T-helper 1 cell treated with Interleukin-12 subunit alpha and Interleukin-12 subunit beta and Interleukin-4 antibody, amounts not matched to agents 30 μg/mL and 1 μg/mL, for 36 hours (primary cell): ENCODE data around the gene KCTD14.
"Not testable (repeated sequence)": the region's sequence is repeated elsewhere in the genome, so short reads cannot be mapped to it uniquely, and the experiment has no call there.

Experiments used
- H3K27ac Mint-ChIP-seq: one replicate; pipeline ENCODE4 v1.8.0; 2021; ENCODE audit warnings: mild to moderate bottlenecking, mixed read lengths
- H3K27me3 Mint-ChIP-seq: one replicate; pipeline ENCODE4 v1.8.0; 2021; ENCODE audit warnings: low read depth, mixed read lengths
- H3K36me3 Mint-ChIP-seq: one replicate; pipeline ENCODE4 v1.8.0; 2021; ENCODE audit warnings: low read depth, mixed read lengths
- H3K4me1 Mint-ChIP-seq: one replicate; pipeline ENCODE4 v1.8.0; 2021; ENCODE audit warnings: low read depth, mixed read lengths
- H3K4me3 Mint-ChIP-seq: one replicate; pipeline ENCODE4 v1.8.0; 2021; ENCODE audit warnings: mild to moderate bottlenecking, moderate library complexity, mixed read lengths
- H3K9me3 Mint-ChIP-seq: one replicate; pipeline ENCODE4 v1.8.0; 2021; ENCODE audit warnings: mixed read lengths

Gene KCTD14

DNA sequence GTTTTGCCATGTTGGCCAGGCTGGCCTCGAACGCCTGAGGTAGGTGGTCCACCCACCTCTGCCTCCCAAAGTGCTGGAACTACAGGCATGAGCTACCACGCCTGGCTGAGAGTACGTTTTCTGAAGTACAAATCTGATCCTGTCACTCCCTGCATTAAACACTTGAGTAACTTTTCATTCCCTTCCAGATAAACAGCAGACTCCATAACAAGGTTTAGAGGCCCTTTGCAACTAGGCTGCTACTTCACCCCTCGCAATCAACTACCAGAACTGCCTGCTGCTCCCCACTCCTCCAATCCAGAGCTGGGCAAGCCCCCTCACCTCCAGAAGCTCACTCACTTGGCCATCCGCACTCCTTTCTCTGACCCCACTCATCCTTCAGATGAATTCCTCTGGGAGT lies 1.5 kb downstream of the KCTD14 start:
- H3K27me3 Mint-ChIP-seq, result peaks cover 14% of the 10 kb centered on the region
- no peak overlapping the region for H3K27ac Mint-ChIP-seq
- H3K36me3 Mint-ChIP-seq, result no peaks in the 10 kb centered on the region
- H3K4me1 Mint-ChIP-seq, result peaks cover 4% of the 10 kb centered on the region
- no peaks in the 10 kb centered on the region for H3K9me3 Mint-ChIP-seq
- no peak overlapping the region for H3K4me3 Mint-ChIP-seq

DNA sequence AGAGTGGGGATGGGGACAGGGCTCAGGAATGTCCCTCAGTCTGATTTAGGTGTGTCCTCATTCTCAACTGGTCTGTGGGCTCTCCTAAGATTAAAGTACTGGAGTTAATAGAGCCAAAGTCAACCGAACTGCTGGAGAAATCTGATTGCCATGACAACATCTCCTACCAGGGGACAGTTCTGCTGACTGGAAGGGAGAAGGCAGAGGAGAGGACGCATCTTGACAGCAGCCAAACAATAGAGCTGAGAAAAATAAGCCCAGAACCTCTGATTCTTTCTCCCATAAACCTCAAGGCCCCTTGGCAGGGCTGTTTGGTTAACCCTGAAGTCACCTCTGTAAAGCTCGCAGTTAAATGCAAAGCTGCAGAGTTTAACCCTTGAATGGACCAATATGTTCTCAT lies 2.8 kb downstream of the KCTD14 start:
- H3K27ac Mint-ChIP-seq, result no peak overlapping the region
- H3K27me3 Mint-ChIP-seq, result peaks cover 14% of the 10 kb centered on the region
- no peaks in the 10 kb centered on the region for H3K36me3 Mint-ChIP-seq
- peaks cover 4% of the 10 kb centered on the region for H3K4me1 Mint-ChIP-seq
- H3K4me3 Mint-ChIP-seq, result no peak overlapping the region
- no peaks in the 10 kb centered on the region for H3K9me3 Mint-ChIP-seq

DNA sequence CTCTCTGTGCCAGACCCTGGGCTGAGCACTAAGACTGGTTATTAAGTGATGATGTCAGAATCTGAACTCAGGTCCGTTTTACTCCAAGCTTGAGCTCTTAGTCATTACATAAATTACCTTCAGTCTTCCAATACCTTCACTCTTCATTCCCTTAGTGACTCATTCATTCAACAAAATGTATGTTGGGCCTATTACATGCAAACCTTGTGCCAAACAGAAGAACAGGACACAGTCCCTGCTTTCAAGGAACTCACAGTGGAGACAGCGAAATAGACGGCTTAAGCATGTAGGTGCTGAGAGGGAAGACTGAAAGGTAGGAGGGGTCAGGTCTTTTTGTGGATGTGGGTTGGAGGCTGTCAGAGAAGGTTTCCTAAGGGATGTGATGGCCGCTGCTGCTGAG lies 3.3 kb downstream of the KCTD14 start:
- H3K9me3 Mint-ChIP-seq, result no peaks in the 10 kb centered on the region
- no peak overlapping the region for H3K27ac Mint-ChIP-seq
- no peak overlapping the region for H3K4me3 Mint-ChIP-seq
- no peaks in the 10 kb centered on the region for H3K36me3 Mint-ChIP-seq
- peaks cover 4% of the 10 kb centered on the region for H3K4me1 Mint-ChIP-seq
- peaks cover 14% of the 10 kb centered on the region for H3K27me3 Mint-ChIP-seq

DNA sequence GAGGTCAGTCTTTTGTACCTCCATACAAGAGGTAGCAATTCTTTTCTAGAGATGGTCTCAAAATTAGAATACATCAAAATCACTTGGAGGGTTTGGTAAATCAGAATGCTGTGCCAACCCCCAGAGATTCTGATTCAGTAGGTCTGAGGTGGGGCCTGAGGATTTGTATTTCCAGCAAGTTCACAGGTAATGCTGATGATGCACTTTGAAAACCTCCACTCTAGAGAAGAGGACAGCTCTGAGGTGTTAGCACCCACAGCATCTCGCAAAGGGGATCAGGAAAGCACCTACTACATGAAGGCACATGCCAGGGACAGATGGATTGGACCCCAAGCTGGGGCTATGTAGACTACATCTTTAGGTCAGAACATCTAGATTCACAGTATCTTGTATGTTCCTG lies 7.2 kb downstream of the KCTD14 start:
- no peak overlapping the region for H3K27ac Mint-ChIP-seq
- H3K36me3 Mint-ChIP-seq, result no peaks in the 10 kb centered on the region
- H3K27me3 Mint-ChIP-seq, result no peaks in the 10 kb centered on the region
- H3K4me3 Mint-ChIP-seq, result no peak overlapping the region
- H3K9me3 Mint-ChIP-seq, result no peaks in the 10 kb centered on the region
- no peaks in the 10 kb centered on the region for H3K4me1 Mint-ChIP-seq

DNA sequence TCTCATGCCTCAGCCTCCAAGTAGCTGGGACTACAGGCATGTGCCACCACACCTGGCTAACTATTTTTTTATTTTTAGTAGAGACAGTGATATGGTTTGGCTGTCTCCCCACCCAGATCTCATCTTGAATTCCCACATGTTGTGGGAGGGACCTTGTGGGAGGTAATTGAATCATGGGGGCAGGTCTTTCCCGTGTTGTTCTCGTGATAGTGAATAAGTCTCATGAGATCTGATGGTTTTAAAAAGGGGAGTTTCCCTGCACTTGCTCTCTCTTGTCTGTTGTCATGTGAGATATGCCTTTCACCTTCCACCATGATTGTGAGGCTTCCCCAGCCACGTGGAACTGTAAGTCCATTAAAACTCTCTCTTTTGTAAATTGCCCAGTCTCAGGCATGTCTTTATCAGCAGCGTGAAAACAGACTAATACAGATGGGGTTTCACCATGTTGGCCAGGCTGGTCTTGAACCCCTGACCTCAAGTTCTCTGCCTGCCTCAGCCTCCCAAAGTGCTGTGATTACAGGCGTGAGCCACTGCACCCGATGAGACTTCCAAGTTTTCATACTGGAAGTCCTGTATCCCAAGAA lies 8.0 kb downstream of the KCTD14 start:
- H3K36me3 Mint-ChIP-seq, H3K27ac Mint-ChIP-seq, H3K27me3 Mint-ChIP-seq, H3K4me3 Mint-ChIP-seq, H3K9me3 Mint-ChIP-seq, H3K4me1 Mint-ChIP-seq: not testable (repeated sequence)

DNA sequence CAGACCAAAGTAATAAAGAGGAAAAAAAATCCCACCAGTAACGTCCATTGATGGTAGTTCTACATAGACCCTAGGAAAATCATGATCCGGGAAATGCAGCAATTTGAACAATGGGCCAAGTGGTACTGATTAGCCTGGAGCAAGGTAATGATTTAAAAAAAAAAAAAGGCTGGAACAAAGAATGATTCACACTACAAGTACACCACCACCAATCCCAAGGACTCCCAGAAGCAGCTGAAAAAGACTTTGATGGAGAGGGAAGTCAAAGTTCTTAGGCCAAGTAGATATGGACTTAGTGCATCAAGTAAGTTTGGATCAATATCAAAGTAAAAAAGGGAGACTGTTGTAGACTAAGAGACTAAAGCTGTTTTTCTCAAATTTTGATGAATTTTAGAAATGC lies 11.8 kb downstream of the KCTD14 start:
- H3K27me3 Mint-ChIP-seq, result no peaks in the 10 kb centered on the region
- no peak overlapping the region for H3K4me3 Mint-ChIP-seq
- no peak overlapping the region for H3K27ac Mint-ChIP-seq
- no peaks in the 10 kb centered on the region for H3K36me3 Mint-ChIP-seq
- no peaks in the 10 kb centered on the region for H3K4me1 Mint-ChIP-seq
- no peaks in the 10 kb centered on the region for H3K9me3 Mint-ChIP-seq

DNA sequence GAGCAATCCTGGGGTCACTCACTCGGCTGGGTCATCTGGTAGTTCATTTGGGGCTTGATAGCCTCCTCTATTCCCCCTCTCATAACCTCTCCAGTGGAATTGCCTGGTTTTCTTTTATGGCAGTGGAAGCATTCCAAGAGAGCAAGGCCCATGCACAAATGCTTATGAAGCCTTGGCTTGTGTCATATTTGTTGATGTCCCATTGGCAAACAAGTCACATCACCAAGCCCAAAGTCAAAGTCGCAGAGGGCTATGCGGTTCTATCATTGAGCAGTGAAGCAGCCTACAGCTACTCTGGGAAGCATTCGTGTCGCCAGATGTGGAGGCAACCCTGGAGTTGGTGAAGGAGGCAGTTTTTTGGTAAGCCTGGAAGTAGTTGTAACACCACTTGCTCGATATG lies 12.3 kb downstream of the KCTD14 start:
- Mint-ChIP-seq H3K4me1 (no peaks in the 10 kb centered on the region), H3K9me3 (no peaks in the 10 kb centered on the region), H3K27ac (no peak overlapping the region), H3K27me3 (no peaks in the 10 kb centered on the region), H3K4me3 (no peak overlapping the region), H3K36me3 (no peaks in the 10 kb centered on the region)

DNA sequence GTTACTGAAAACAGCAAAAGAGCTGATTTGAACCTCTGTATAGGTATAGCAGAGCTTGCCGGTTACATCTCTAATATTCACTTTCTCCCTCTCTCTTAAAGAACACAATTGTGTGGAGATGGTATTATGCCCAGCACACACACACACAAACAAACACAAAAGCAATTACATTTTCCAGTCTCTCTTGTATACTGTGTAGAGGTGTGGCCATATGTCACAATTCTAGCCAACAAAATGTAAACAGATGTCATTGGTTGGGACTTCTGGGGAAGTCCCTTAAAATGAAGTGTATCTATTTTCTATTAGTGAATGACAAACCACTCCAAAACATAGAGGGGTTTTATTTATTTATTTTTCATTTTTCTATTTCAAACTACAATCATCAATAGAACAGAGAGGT lies 12.8 kb downstream of the KCTD14 start:
- no peaks in the 10 kb centered on the region for H3K27me3 Mint-ChIP-seq
- no peaks in the 10 kb centered on the region for H3K9me3 Mint-ChIP-seq
- H3K36me3 Mint-ChIP-seq, result no peaks in the 10 kb centered on the region
- H3K27ac Mint-ChIP-seq, result no peak overlapping the region
- H3K4me3 Mint-ChIP-seq, result no peak overlapping the region
- H3K4me1 Mint-ChIP-seq, result no peaks in the 10 kb centered on the region

DNA sequence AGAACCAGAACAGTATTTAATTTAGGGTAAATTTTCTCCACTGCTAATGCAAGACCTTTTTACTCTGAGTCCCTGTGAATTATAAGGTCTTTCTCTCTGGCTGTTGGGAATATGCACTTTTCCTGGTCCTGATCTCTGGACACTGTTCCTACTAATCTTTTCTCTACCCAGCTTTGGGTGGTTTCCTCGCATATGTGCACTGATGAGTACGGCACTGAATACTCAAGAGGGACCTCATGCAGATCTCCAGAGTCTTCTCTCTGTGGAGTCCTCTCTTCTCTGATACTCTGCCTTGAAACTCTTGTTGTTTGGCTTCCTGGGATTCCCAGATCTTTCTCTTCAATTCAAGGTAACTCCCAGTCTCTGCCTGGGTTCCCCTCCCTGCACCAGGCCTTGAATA lies 14.0 kb downstream of the KCTD14 start:
- H3K36me3 Mint-ChIP-seq, result no peaks in the 10 kb centered on the region
- no peaks in the 10 kb centered on the region for H3K27me3 Mint-ChIP-seq
- H3K4me3 Mint-ChIP-seq, result no peak overlapping the region
- no peaks in the 10 kb centered on the region for H3K4me1 Mint-ChIP-seq
- H3K9me3 Mint-ChIP-seq, result no peaks in the 10 kb centered on the region
- H3K27ac Mint-ChIP-seq, result no peak overlapping the region

DNA sequence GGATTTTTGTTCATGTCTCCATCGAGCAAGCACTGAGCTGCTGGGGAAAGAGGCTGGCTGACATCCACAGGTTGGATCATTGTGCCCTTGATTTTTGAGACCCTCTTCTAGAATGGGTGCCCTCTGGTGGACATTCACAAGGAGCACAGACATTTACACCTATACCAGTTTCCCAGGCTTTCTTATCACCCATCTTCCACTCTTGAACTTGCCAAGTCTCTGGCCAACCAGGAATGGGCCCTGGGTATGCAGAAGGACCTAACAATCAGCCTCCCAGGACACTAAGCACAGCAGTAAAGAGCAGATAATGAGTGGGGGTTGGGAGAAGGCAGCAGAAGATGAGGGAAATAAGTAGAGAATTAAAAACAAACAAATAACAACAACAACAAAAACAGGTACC lies 22.9 kb downstream of the KCTD14 start:
- Mint-ChIP-seq H3K27me3 (peaks cover 8% of the 10 kb centered on the region), H3K36me3 (no peaks in the 10 kb centered on the region), H3K9me3 (no peaks in the 10 kb centered on the region), H3K27ac (no peak overlapping the region), H3K4me3 (no peak overlapping the region), H3K4me1 (no peaks in the 10 kb centered on the region)

DNA sequence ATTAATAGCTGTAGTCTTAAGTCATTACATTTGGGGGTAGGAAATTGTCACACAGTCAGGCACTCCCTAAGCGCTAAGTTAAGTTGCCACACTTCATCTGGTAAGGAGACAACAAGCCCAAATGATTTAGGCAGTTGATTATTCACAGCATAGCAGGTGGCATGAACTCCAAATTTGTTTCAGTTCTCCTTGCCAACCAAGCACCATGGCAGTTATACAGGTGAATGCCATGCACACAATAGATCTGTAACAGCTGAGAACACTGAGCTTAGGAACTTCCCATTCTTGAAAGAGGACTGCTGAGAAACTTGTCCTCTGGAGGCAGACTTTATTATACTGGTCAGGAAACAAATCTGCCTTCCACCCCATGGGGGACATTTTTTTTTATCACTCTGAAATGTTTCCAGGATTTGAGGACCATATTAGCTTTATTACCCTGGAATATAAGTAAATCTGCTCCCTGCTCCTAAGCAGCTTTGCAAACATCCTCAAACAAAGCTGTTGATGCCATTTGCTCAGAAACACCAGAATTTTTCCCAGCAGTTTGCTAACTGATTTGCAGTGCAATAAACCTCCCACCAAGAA lies 23.5 kb downstream of the KCTD14 start:
- H3K36me3 Mint-ChIP-seq, result no peaks in the 10 kb centered on the region
- no peak overlapping the region for H3K27ac Mint-ChIP-seq
- peaks cover 8% of the 10 kb centered on the region for H3K27me3 Mint-ChIP-seq
- H3K4me3 Mint-ChIP-seq, result no peak overlapping the region
- H3K9me3 Mint-ChIP-seq, result no peaks in the 10 kb centered on the region
- H3K4me1 Mint-ChIP-seq, result no peaks in the 10 kb centered on the region

DNA sequence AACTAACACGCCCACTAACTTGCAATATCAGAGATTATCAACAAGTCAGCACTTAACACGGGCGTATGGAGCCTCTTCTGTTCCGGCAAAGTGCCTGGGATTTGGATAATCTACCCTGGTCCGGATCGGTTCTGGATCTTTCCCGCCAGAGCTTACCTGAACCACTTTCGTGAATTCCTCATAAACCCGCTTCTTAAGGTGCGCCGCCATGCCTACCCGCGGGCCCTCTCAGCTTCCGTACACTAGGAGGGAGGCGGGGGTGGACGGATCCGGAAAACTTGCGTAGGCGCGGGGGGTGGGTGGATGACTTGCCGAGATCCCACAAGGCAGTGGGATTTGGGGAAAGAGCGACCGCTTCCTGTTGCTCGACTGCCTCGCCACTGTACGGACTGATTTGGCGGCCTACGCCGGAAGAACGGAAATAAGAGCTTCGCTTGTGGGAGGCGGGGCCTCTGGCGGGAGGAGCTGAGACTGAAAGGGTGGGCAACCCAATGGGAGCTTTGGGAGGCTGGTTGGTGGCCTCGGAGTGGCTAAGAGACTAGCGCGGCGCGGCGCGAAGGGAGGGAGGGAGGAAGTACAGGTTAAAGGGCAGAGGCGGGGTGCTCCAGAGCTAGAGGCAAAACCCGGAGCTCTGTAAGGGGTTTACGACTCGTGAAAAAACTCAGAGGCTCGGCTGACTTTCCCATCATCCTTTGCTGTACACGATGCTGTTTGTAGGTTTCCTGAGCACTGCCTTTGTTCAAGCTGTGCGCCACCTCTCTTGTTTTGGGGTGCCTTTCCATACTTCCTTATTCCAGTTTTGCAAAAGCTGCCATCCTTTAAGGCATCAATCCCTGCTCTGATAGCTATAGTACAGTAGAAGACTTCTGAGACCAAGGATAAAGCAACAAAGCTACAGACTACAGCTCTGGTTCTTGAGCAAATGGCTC lies 28.4 kb downstream of the KCTD14 start, which contains the start of gene INTS4:
Gene INTS4, minus strand, starts transcription at position 235 of the 929 bp plus-strand sequence. Its CDS starts 25 bp downstream, at position 210.
- H3K27me3 Mint-ChIP-seq, result no peaks in the 10 kb centered on the region
- peak within 1 kb of the TSS; percentile 84 for H3K27ac Mint-ChIP-seq
- H3K9me3 Mint-ChIP-seq, result no peaks in the 10 kb centered on the region
- peak within 1 kb of the TSS; percentile 88 for H3K4me3 Mint-ChIP-seq
- H3K4me1 Mint-ChIP-seq, result peaks cover 14% of the 10 kb centered on the region
- peaks cover 1% of the 10 kb centered on the region for H3K36me3 Mint-ChIP-seq

DNA sequence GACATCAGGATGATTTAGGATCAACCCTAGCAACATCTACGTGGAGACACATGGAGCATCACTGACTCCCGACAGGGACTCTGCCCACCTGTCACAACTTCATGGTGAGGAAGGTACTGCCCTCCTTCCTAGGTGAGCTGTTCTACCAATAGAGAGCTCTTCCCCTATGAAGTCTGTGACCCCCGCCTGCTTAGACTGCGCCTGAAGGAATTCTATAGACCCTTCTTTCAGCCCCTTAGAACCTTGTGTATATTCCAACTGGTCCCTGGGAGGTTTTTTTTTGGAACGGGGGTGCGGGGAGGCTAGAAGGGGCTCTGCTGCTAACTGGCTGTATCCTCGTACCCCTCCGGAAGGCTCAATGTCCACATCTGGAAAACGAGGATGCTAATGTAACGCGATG lies 29.2 kb downstream of the KCTD14 start:
- H3K27me3 Mint-ChIP-seq, result no peaks in the 10 kb centered on the region
- peaks cover 1% of the 10 kb centered on the region for H3K36me3 Mint-ChIP-seq
- peaks cover 14% of the 10 kb centered on the region for H3K4me1 Mint-ChIP-seq
- no peaks in the 10 kb centered on the region for H3K9me3 Mint-ChIP-seq
- H3K27ac Mint-ChIP-seq, result peak overlapping the region; percentile 84
- H3K4me3 Mint-ChIP-seq, result peak overlapping the region; percentile 88

DNA sequence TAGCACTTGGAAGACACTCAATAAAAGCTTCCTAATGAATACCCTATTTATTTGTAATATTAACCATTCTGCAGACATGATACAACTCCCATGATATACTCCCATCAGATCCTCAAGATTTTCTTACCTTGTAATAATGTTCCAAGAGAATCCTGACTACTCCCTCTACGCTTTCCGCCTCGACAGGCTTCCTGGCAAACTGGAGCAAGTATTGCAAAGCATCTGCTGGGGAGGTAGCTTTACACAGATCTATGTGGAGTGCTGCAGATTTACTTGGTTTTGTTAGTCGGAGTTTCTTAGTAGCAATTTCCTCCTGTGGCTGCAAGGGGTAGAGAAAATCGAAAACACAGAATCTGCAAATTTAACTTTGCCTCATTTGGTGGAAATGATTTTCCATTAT lies 32.1 kb downstream of the KCTD14 start:
- Mint-ChIP-seq H3K27me3 (no peaks in the 10 kb centered on the region), H3K4me3 (no peak overlapping the region), H3K36me3 (peaks cover 15% of the 10 kb centered on the region), H3K27ac (no peak overlapping the region), H3K4me1 (peaks cover 18% of the 10 kb centered on the region), H3K9me3 (no peaks in the 10 kb centered on the region)

DNA sequence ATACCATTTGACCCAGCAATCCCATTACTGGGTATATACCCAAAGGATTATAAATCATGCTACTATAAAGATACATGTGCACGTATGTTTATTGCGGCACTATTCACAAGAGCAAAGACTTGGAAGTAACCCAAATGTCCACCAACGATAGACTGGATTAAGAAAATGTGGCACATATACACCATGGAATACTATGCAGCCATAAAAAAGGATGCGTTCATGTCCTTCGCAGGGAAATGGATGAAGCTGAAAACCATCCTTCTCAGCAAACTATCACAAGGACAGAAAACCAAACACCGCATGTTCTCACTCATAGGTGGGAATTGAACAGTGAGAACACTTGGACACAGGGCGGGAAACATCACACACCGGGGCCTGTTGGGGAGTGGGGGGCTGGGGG lies 36.6 kb downstream of the KCTD14 start:
- H3K4me1 Mint-ChIP-seq, result peaks cover 18% of the 10 kb centered on the region
- H3K27me3 Mint-ChIP-seq, result not testable (repeated sequence)
- H3K36me3 Mint-ChIP-seq, result peaks cover 44% of the 10 kb centered on the region

More for the DNA sequence above, 36.6 kb downstream of the KCTD14 start:
- H3K9me3 Mint-ChIP-seq, H3K4me3 Mint-ChIP-seq, H3K27ac Mint-ChIP-seq: not testable (repeated sequence)
